H1 (cell line): ENCODE results near the gene TXNL4B. TPM values are rescaled to one million over a fixed set of nuclear protein-coding genes. Genes with fewer than 3 reads are reported as not detected.

ENCODE experiments used
- BCL11A ChIP-seq, 2 experiments: IDR thresholded peaks; one replicate each; pipeline ENCODE4 v1.6.1; 2011; ENCODE audit warnings: low read depth in 2 of 2, low read length in 2 of 2, mild to moderate bottlenecking in 2 of 2
- CHD2 ChIP-seq: IDR thresholded peaks from 2 replicates; pipeline ENCODE4 v1.6.1; 2012; ENCODE audit warnings: low read length, improper control_type of control experiment
- PHF8 ChIP-seq: fragments of 200-600 bp; sonication (generic); conservative IDR thresholded peaks from 2 replicates; pipeline ENCODE4 v1.7.1; 2012; ENCODE audit warnings: low read depth, mild to moderate bottlenecking, inconsistent platforms, low read length, moderate library complexity
- SP4 ChIP-seq: IDR thresholded peaks from 2 replicates; pipeline ENCODE4 v1.6.1; 2012; ENCODE audit warnings: low read length, inconsistent platforms
- SRF ChIP-seq: IDR thresholded peaks from 2 replicates; pipeline ENCODE4 v1.6.1; 2011; ENCODE audit warnings: mild to moderate bottlenecking, low read depth, low read length, moderate library complexity
- TCF12 ChIP-seq: IDR thresholded peaks from 2 replicates; pipeline ENCODE4 v1.6.1; 2011; ENCODE audit warnings: low read depth, mild to moderate bottlenecking, low read length
- polyA plus RNA-seq, 7 experiments: library from polyadenylated mRNA; depleted of rRNA in 3 of 7; stranded (reverse) in 5 of 7; unstranded in 2 of 7; fragments of >200 nt in 5 of 7; fragments of 200-250 nt in 2 of 7; gene quantifications; 1 replicate in 5 of 7; 2 replicates in 1 of 7; 4 replicates in 1 of 7; pipeline versions ENCODE4 v1.2.1 to v1.2.3, GENCODE V29; 2011 to 2013; ENCODE audit warnings: missing spikeins in 2 of 7, mixed read lengths in 2 of 7
- total RNA-seq: library from RNA; stranded (reverse); fragmentation: NEBNext Ultra II Directional; extraction: Animal tissue kit (Norgen Biotek cat#: 25700); gene quantifications from 2 replicates; pipeline ENCODE4 v1.2.1, GENCODE V29; 2021

TXNL4B gene
- total and polyA plus RNA-seq, 2 of the 8 experiments (the other 6 are each of a cell fraction or from before 2014, with no cell fraction given) = 6.7 to 10.6 TPM

DNA sequence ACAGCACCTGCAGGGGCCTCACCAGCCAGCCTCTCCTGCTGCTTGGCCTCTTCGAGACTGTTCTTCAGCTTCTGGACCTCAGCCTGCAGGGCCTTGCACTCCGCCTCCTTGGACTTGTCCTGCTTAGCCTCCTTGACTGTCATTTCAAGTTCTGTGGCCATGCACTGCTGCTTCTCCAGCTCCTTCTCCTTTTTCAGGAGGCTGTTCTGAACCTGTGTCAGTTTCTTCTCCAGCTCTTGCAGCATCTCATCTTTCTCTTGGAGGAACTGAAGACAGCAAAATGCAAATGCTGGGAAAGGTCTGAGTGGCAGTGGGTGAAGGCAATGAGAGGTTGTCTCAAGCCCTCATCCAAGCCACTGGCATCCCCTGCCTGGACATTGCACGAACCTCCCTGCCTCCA, 39.3 kb upstream of the TXNL4B start (continued):
- TF ChIP-seq BCL11A (IDR thresholded peaks at IDR 0.05; ENCODE audit: low read depth in 2 of 2, low read length in 2 of 2) (no peak), CHD2 (no peak), PHF8 (no peak), SRF (no peak), TCF12 (no peak), SP4 (no peak)
